Kidney epithelial cell (primary cell): Measurements from ENCODE around the gene C6orf89. TPM values are rescaled to one million over a fixed set of nuclear protein-coding genes. Genes with fewer than 3 reads are reported as not detected.

Experiments used
- DNase-seq: peaks from one replicate; pipeline ENCODE4 v3.0.0-alpha.2; 2010; ENCODE audit warnings: low read depth
- H3K27me3 ChIP-seq: 2 replicates; pipeline ENCODE4 v1.6.0; 2011; ENCODE audit warnings: low read length; ENCODE audit not compliant: control insufficient read depth, insufficient read depth
- H3K36me3 ChIP-seq: 2 replicates; pipeline ENCODE4 v1.5.1; 2011; ENCODE audit warnings: low read length; ENCODE audit not compliant: control insufficient read depth, insufficient read depth
- H3K4me3 ChIP-seq: 2 replicates; pipeline ENCODE4 v1.5.1; 2011; ENCODE audit warnings: low read depth, mild to moderate bottlenecking, control low read depth, low read length
- total RNA-seq: library from RNA; depleted of rRNA; stranded (reverse); fragments of >200 nt; gene quantifications from 2 replicates; pipeline ENCODE4 v1.2.3, GENCODE V29; 2015
- TF ChIP-seq, protein P1 (sequence below): IDR thresholded peaks from 2 replicates; pipeline ENCODE4 v1.5.1; 2011; ENCODE audit warnings: mild to moderate bottlenecking, moderate library complexity, low read length, control low read depth, inconsistent platforms; ENCODE audit not compliant: insufficient read depth, poor library complexity, severe bottlenecking

The C6orf89 gene
- total RNA-seq, 1 donor from 2014 or later, result 42.5 TPM

DNA sequence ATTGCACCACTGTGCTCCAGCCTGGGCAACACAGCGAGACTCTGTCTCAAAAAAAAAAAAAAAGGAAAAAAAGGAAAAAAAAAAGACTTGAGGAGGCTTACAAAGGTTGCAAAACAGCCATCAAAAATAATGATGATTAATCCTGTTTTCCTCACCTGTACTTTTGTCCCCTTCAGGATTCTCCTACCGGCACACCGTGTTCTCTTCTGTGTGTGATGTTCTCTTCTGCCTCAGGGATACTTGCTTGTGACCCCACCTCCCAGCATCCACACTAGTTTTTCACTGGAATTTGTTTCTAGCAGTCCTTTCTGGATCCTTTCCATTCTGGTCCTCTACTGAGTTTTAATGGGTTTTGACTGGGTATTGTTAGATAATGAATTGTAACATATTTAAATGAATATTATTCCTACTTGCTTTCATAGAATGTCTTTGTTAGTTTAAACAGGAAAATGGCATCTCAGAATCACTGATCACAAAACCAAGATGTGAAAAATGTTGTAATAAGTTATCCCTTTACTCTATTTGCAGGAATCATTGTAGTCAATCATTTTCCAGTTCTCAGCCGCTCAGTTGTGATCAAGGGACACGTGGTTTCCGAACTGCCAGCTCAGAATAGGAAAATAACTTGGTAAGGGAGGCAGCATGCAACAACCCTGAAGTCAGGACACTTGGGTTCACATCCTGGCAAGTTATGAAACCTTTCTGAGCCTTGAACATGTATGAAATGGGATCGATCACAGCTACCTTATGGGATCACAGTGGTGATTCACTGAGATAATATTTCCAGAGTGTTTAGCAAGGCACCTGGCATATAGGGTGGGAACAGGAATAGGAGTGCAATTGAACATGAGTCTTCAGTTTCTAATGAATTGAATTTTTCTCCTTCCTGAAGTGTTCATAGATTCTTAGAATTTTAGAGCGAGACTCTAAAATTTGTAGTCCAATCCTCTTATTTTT lies 8.5 kb downstream of the C6orf89 start:
- Histone ChIP-seq H3K27me3 (no peaks in the 10 kb centered on the region), H3K4me3 (no peak overlapping the region), H3K36me3 (no peaks in the 10 kb centered on the region)
- DNase-seq, result no peak
- TF ChIP-seq, protein P1, sequence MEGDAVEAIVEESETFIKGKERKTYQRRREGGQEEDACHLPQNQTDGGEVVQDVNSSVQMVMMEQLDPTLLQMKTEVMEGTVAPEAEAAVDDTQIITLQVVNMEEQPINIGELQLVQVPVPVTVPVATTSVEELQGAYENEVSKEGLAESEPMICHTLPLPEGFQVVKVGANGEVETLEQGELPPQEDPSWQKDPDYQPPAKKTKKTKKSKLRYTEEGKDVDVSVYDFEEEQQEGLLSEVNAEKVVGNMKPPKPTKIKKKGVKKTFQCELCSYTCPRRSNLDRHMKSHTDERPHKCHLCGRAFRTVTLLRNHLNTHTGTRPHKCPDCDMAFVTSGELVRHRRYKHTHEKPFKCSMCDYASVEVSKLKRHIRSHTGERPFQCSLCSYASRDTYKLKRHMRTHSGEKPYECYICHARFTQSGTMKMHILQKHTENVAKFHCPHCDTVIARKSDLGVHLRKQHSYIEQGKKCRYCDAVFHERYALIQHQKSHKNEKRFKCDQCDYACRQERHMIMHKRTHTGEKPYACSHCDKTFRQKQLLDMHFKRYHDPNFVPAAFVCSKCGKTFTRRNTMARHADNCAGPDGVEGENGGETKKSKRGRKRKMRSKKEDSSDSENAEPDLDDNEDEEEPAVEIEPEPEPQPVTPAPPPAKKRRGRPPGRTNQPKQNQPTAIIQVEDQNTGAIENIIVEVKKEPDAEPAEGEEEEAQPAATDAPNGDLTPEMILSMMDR, result no peak

DNA sequence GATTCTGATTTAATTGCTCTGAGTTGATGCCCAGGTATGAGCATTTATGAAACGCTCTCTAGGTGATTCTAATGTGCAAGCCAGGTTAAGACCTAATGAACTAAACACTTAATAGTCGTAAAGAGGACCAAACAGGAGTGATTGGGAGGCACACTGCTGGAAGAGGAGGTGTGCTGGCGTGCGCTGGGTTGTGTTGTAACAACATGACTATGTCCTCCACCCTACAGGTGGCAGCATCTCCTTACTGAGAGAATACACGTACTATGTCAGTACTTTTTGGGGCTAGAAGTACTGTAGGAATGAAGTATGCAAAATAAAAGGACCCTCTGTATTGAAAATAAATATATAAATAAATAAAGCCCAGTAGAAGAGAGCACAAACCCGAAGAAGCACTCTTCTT lies 11.9 kb downstream of the C6orf89 start:
- TF ChIP-seq, protein P1, result peak; percentile 15
- Histone ChIP-seq H3K36me3 (no peaks in the 10 kb centered on the region), H3K27me3 (no peaks in the 10 kb centered on the region), H3K4me3 (no peak overlapping the region)
- no peak for DNase-seq

DNA sequence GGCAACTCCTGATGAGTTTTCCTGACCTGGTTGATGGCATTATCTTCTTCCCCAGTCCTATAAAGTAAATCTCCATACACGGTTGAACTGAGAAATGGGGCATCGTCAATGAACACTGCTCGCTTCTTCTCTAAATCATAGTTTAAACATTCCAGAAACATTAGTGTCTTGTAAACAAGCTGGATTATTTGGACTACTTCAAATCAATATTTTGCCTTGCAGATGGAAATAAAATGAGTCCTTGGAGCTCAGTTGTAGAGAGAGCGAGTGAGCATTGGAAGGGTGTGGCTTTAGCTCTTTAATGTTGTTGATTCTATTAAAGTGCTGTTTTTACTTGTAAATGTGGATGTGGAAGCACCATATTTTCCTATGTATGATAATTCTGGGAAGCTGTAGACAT lies 18.4 kb downstream of the C6orf89 start:
- TF ChIP-seq, protein P1, result no peak
- Histone ChIP-seq H3K27me3 (no peaks in the 10 kb centered on the region), H3K4me3 (no peak overlapping the region), H3K36me3 (peaks cover 1% of the 10 kb centered on the region)
- DNase-seq, result no peak

DNA sequence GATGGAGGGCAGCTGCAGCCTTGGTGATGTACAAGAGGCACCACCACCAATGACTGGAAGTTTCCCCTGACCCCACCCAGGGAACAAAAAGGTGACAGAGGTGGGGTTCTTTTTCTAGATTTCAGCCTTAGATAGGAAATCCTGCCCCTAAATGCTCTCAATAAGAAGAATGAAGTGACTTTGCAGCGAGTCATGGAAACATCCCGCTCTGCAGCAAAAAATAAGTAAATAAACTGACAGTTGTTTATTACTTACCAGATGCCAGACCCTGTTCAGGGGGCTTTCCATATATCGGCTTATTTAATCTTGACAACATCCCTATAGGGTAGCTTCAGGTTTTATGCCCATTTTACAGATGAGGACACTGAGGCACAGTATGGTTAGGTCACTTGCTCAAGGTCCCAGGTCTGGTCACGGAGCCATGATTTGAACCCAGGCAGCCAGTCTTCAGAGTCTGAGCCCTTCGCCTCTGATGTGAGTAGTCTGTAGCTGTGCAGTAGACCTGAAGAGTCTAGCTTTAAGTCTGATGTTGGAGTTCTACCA lies 19.2 kb downstream of the C6orf89 start:
- Histone ChIP-seq H3K36me3 (peaks cover 1% of the 10 kb centered on the region), H3K4me3 (no peak overlapping the region), H3K27me3 (no peaks in the 10 kb centered on the region)
- TF ChIP-seq, protein P1, result no peak
- no peak for DNase-seq

DNA sequence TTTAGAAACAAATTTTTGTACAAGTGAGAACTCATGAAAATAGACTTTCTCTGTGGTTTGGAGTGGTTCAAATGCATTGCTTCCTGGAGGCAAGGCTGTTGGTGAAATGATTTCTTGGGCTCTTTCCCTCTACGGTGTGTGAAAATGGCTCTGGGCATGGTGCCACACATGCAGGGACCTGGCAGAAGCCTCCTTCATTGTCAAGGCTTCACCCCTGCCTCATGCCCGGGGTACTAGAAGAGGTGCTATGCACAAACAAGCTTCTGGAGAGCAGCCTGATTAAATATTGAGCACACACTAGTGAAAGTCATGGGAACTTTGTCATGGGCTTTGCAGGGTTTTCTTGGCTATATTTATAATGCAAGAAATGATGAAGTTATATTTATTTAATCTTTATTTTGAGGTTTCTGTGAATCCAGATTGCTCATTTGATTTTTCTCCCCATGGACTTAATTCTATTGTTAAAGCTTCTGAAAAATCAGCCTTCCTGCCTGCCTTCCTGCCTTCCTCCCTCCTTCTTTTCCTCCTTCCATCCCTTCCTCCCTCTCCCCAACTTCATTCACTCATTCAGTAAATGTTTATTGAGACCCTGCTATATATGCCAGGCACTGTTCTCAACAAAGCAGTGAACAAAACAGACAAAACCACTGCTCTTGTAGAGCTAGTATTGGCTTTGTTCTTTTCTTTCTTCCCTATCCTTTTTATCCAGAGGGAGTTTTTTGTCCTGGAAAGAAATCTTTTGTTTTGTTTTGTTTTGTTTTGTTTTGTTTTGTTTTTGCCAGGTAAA lies 21.0 kb downstream of the C6orf89 start:
- H3K36me3 ChIP-seq, result peaks cover 1% of the 10 kb centered on the region

More for the DNA sequence above, 21.0 kb downstream of the C6orf89 start:
- Histone ChIP-seq H3K4me3 (no peak overlapping the region), H3K27me3 (no peaks in the 10 kb centered on the region)
- DNase-seq, result no peak
- TF ChIP-seq, protein P1, result no peak
